Lower leg skin (tissue), 3 donors: ENCODE measurements around the gene PCSK6.

Source experiments
- POLR2A ChIP-seq, 2 donors: fragments of 450-650 bp; IDR thresholded peaks; one replicate each; pipeline ENCODE4 v1.6.1; 2016 to 2017; ENCODE audit warnings: antibody characterized with exemption in 2 of 2, mild to moderate bottlenecking in 1 of 2, moderate library complexity in 1 of 2
- TF ChIP-seq, protein P1 (sequence below), 3 donors: fragments of 450-650 bp; IDR thresholded peaks; one replicate each; pipeline ENCODE4 v1.5.1; 2016; ENCODE audit warnings: antibody characterized with exemption in 3 of 3, mild to moderate bottlenecking in 3 of 3, moderate library complexity in 2 of 3

DNA sequence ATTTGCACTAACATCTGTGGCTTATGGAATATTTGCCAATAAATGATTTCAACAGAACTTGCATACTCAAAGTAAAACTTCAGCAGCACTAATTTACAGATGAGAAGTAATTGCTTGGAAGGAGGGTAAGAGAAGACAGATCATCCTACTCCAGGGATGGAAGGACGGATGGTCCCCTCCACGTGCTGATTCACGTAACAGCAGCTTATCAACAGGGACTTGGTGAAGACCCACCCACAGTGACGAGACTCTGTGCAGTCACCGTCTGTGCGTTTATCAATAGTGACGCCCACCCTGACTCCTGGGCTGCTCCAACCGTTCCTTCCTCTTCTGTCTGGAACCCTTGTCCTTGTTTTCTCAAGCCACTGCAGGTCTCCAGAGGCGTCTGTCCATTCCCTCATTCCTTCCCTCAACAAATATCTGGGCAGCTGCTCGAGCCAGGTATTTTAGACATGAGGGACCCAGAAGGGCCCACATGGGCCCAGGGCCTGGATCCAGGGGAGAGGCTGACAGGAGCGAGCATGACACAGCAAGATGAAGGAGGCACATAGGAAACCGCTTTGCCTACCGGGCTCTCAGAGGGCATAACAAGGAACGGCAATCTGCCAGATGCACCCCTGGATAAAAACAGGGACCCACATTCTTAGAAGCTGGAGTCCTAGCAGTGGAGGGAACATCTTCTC, 33.3 kb downstream of the PCSK6 start:
- TF ChIP-seq, protein P1, sequence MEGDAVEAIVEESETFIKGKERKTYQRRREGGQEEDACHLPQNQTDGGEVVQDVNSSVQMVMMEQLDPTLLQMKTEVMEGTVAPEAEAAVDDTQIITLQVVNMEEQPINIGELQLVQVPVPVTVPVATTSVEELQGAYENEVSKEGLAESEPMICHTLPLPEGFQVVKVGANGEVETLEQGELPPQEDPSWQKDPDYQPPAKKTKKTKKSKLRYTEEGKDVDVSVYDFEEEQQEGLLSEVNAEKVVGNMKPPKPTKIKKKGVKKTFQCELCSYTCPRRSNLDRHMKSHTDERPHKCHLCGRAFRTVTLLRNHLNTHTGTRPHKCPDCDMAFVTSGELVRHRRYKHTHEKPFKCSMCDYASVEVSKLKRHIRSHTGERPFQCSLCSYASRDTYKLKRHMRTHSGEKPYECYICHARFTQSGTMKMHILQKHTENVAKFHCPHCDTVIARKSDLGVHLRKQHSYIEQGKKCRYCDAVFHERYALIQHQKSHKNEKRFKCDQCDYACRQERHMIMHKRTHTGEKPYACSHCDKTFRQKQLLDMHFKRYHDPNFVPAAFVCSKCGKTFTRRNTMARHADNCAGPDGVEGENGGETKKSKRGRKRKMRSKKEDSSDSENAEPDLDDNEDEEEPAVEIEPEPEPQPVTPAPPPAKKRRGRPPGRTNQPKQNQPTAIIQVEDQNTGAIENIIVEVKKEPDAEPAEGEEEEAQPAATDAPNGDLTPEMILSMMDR (IDR thresholded peaks at IDR 0.05), result no peak
- TF ChIP-seq POLR2A (IDR thresholded peaks at IDR 0.05), result no peak
